Progenitor cell of endocrine pancreas (in vitro differentiated cells): Measurements from ENCODE around the gene PPM1J. TPM values are rescaled to one million over a fixed set of nuclear protein-coding genes. Genes with fewer than 3 reads are reported as not detected.

Experiments
- DNase-seq: peaks from one replicate; pipeline ENCODE4 v3.0.0; 2021; ENCODE audit warnings: low spot score; ENCODE audit not compliant: unreplicated experiment
- H3K27ac Mint-ChIP-seq: 2 replicates; pipeline ENCODE4 v1.8.0; 2021; ENCODE audit warnings: mild to moderate bottlenecking, moderate library complexity, mixed read lengths
- H3K27me3 Mint-ChIP-seq: 2 replicates; pipeline ENCODE4 v1.8.0; 2021; ENCODE audit warnings: mixed read lengths
- H3K36me3 Mint-ChIP-seq: 2 replicates; pipeline ENCODE4 v1.8.0; 2022; ENCODE audit warnings: mixed read lengths; ENCODE audit not compliant: insufficient read depth
- H3K4me1 Mint-ChIP-seq: 2 replicates; pipeline ENCODE4 v1.8.0; 2021; ENCODE audit warnings: low read depth, mixed read lengths
- H3K4me3 Mint-ChIP-seq: 2 replicates; pipeline ENCODE4 v1.8.0; 2021; ENCODE audit warnings: low read depth, mild to moderate bottlenecking, moderate library complexity, mixed read lengths
- H3K9me3 Mint-ChIP-seq: 2 replicates; pipeline ENCODE4 v1.8.0; 2021; ENCODE audit warnings: low read depth, mixed read lengths
- total RNA-seq: library from RNA; stranded (reverse); gene quantifications from 2 replicates; pipeline ENCODE4 v1.2.1, GENCODE V29; 2021
- TF ChIP-seq, protein P1 (sequence below): fragments of 200-600 bp; sonication (generic); IDR thresholded peaks from one replicate; pipeline ENCODE4 v1.5.0; 2021; ENCODE audit warnings: antibody characterized with exemption, mild to moderate bottlenecking; ENCODE audit not compliant: unreplicated experiment

Gene PPM1J
- total RNA-seq, 1 donor from 2014 or later = 0.43 TPM

DNA sequence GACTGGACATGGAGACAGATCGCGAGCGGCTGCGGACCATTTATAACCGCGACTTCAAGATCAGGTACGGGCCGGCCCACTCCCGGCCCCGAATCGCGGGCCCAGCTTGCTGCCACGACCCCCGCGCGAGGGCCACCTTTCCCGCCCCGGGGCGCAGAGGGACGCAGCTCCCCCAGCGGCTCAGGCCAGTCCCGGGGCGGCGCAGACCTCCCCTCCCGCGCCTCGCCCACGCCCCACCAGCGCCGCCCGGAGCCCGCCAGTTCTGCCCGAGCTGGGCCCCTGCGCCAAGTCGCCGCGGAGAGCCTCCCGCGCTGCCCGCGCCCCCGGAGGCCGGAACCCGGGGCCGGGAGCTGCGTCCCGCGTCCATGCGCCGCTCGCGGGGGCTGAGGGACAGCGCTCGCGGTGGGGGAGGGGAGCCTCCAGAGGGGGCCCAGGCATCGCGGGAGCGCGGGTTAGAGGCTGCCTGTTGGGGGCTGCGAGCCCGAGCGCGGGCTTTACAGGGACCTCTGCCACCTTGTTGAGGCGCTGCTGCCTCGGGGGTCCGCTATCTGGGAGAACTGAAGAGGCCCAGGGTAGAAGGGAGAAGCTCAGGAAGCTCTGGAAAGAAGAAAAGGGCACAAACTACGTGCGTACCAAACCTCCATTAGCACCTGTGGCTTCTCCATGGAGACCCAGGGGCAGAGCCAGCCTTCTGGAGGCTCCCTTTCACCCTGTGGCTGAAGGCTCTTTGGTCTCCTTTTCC, 40.0 kb downstream of the PPM1J start:
- Mint-ChIP-seq H3K4me3 (peak overlapping the region; percentile 95), H3K36me3 (peaks cover 18% of the 10 kb centered on the region), H3K27ac (peak overlapping the region; percentile 99), H3K4me1 (peaks cover 18% of the 10 kb centered on the region), H3K27me3 (no peaks in the 10 kb centered on the region), H3K9me3 (no peaks in the 10 kb centered on the region)
- DNase-seq = peak; percentile 59
- TF ChIP-seq, protein P1, sequence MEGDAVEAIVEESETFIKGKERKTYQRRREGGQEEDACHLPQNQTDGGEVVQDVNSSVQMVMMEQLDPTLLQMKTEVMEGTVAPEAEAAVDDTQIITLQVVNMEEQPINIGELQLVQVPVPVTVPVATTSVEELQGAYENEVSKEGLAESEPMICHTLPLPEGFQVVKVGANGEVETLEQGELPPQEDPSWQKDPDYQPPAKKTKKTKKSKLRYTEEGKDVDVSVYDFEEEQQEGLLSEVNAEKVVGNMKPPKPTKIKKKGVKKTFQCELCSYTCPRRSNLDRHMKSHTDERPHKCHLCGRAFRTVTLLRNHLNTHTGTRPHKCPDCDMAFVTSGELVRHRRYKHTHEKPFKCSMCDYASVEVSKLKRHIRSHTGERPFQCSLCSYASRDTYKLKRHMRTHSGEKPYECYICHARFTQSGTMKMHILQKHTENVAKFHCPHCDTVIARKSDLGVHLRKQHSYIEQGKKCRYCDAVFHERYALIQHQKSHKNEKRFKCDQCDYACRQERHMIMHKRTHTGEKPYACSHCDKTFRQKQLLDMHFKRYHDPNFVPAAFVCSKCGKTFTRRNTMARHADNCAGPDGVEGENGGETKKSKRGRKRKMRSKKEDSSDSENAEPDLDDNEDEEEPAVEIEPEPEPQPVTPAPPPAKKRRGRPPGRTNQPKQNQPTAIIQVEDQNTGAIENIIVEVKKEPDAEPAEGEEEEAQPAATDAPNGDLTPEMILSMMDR = peak; percentile 34

DNA sequence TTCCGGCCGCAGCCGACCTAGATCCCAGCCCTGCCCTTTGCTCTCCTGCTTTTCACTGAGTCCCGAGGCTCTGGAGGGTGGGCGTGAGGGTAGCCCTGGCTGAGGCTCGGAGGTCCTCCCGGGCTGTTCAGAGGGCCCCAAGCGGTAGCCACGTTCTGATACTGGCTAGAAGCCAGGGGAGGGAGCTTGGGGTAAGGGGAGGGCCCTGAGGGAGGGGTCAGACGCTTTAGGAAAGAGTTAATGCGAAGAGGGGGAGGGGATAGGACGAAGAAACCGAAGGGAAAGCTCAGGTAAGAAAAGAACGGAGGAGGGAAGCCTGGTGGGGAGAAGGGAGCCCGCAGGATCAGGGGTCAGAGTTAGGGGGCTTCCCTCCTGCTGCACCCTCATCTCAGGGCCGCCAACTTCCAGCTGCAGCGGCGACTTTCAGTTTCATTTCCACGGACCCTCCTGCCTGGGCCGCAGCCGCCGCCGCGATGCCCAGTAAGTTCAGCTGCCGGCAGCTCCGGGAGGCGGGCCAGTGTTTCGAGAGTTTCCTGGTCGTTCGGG, 40.6 kb downstream of the PPM1J start, which contains the start of gene MOV10:
Gene MOV10 (plus strand): TSS at position 220 of the 546 bp plus-strand sequence. CDS start 254 bp downstream, at position 474.
- Mint-ChIP-seq H3K27ac (peak within 1 kb of the TSS; percentile 99), H3K36me3 (peaks cover 20% of the 10 kb centered on the region), H3K4me1 (peaks cover 18% of the 10 kb centered on the region), H3K4me3 (peak within 1 kb of the TSS; percentile 95), H3K9me3 (no peaks in the 10 kb centered on the region), H3K27me3 (no peaks in the 10 kb centered on the region)
- TF ChIP-seq, protein P1 = no peak
- peak; percentile 42 for DNase-seq

DNA sequence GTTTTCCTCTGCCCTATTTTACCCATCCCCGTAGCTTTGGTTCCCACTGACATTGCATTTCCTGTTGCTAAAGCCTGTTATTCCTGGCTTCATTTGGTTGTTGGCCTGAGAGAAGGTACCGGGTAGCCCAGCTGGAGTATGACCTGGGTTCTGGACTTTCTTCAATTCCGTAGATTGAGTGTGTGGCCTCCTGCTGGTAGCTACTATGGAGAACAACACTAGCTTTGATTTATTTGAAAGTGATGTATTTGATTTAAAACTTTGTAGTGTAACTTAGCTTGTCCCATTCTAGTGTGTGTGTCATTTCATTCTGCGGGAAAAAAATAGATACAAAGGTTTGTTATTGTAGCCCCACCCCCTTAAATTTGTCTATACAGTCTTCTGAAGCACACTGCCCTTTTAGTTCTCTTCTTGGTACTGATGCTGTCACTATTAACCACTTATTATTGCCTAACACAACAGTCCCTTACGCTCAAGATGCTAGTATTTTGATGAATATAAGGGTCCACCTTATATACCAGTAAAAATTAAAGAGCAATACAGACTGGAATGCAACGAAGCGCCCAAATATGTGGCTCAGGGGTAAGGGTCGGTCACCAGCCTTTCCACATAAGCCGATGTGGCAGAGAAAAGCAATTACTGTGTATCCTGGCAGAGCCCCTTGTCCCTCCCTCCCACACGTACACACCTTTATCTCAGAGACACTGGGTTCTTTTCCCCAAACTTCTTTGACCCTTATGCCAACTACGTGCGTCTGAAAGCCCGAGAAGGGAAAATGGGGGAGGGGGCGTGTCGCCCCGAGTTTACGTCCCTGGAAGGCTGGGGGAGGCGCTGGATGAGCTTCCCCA, 41.3 kb downstream of the PPM1J start:
- peak overlapping the region; percentile 99 for H3K27ac Mint-ChIP-seq
- no peaks in the 10 kb centered on the region for H3K27me3 Mint-ChIP-seq
- H3K4me3 Mint-ChIP-seq = peak overlapping the region; percentile 95
- TF ChIP-seq, protein P1 = peak; percentile 57
- peaks cover 18% of the 10 kb centered on the region for H3K4me1 Mint-ChIP-seq
- DNase-seq = no peak
- peaks cover 27% of the 10 kb centered on the region for H3K36me3 Mint-ChIP-seq
- no peaks in the 10 kb centered on the region for H3K9me3 Mint-ChIP-seq

DNA sequence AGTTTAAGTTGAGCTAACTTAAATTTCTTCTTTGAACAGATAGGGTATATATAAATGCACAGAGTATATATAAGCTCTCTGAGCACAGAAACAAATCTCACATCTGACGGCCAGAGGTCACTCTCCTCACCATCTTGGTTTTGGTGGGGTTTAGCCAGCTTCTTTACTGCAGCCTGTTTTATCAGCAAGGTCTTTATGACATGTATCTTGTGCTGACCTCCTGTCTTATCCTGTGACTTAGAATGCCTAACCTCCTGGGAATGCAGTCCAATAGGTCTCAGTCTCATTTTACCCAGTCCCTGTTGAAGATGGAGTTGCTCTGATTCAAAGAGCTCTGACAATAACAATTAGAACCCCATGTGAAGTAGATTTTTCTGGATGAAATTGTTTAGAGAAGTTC, 42.3 kb downstream of the PPM1J start:
- Mint-ChIP-seq H3K27ac (peak overlapping the region; percentile 41), H3K9me3 (no peaks in the 10 kb centered on the region), H3K36me3 (peaks cover 26% of the 10 kb centered on the region), H3K27me3 (no peaks in the 10 kb centered on the region), H3K4me3 (no peak overlapping the region), H3K4me1 (peaks cover 18% of the 10 kb centered on the region)
- DNase-seq = no peak
- TF ChIP-seq, protein P1 = no peak

DNA sequence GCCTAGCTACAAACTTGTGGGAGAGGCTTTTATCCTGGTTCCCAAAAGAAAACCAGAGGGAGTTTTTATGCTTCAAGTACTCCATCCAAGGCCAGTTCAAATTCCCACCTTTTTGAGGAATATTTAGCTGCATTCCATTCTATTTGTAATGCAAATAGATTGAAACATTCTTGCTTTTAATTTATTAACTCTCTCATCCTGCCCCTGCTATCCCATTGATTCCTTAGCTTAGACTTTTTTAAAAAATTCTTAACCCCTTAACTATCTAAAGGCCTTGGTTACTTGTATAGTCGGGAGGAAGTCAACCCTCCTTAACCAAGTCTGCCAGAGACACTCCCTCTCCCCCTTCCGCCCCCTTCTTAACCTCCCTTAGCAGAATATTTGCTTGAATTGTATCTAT, 43.1 kb downstream of the PPM1J start:
- Mint-ChIP-seq H3K4me3 (no peak overlapping the region), H3K4me1 (peaks cover 18% of the 10 kb centered on the region), H3K27me3 (no peaks in the 10 kb centered on the region), H3K36me3 (peaks cover 30% of the 10 kb centered on the region), H3K27ac (peak overlapping the region; percentile 12), H3K9me3 (no peaks in the 10 kb centered on the region)
- TF ChIP-seq, protein P1 = no peak
- no peak for DNase-seq
